SH-SY5Y (cell line): Measurements from ENCODE around the gene CRYL1.

Experiments used
- GATA2 ChIP-seq: IDR thresholded peaks from 2 replicates; pipeline ENCODE4 v1.6.1; 2011; ENCODE audit warnings: mild to moderate bottlenecking, low read depth, low read length
- GATA3 ChIP-seq: IDR thresholded peaks from 2 replicates; pipeline ENCODE4 v1.6.1; 2011; ENCODE audit warnings: low read depth, mild to moderate bottlenecking, low read length, moderate library complexity

- no peak for TF ChIP-seq GATA2
- no peak for TF ChIP-seq GATA3
Observed at GRCh38 chr13:20494656-20495055, 31.0 kb downstream of the CRYL1 start.
